Small intestine (tissue), 7 donors: ENCODE measurements around the gene EIF4A2. TPM values are rescaled to one million over a fixed set of nuclear protein-coding genes. Genes with fewer than 3 reads are reported as not detected.

Experiments used
- DNase-seq, 2 donors: peaks; one replicate each; pipeline versions ENCODE4 v3.0.0 to v3.0.0-alpha.2; 2013
- FAIRE-seq: peaks from 2 replicates; lab custom pipeline; 2012; peaks lifted over from hg19 to GRCh38; lab: Jason Lieb, UNC
- H3K27ac ChIP-seq, 3 donors: one replicate each; pipeline ENCODE4 v1.5.1; 2013; ENCODE audit warnings: low read length in 2 of 3, mild to moderate bottlenecking in 2 of 3, control low read depth in 1 of 3, inconsistent platforms in 1 of 3, low read depth in 1 of 3, moderate library complexity in 1 of 3
- H3K27me3 ChIP-seq, 3 donors: one replicate each; pipeline ENCODE4 v1.6.1; 2013; ENCODE audit warnings: low read length in 3 of 3, inconsistent platforms in 1 of 3; ENCODE audit not compliant: control insufficient read depth in 3 of 3, insufficient read depth in 3 of 3
- H3K36me3 ChIP-seq, 3 donors: one replicate each; pipeline ENCODE4 v1.6.1; 2013; ENCODE audit warnings: low read length in 3 of 3, inconsistent platforms in 1 of 3, low read depth in 1 of 3, mild to moderate bottlenecking in 1 of 3, moderate library complexity in 1 of 3; ENCODE audit not compliant: control insufficient read depth in 3 of 3, insufficient read depth in 2 of 3
- H3K4me1 ChIP-seq, 3 donors: one replicate each; pipeline ENCODE4 v1.6.1; 2013; ENCODE audit warnings: low read length in 2 of 3, inconsistent platforms in 1 of 3, low read depth in 1 of 3, mild to moderate bottlenecking in 1 of 3, moderate library complexity in 1 of 3; ENCODE audit not compliant: control insufficient read depth in 3 of 3, insufficient read depth in 2 of 3
- H3K4me3 ChIP-seq, 3 donors: one replicate each; pipeline ENCODE4 v1.5.1; 2013; ENCODE audit warnings: low read length in 3 of 3, control low read depth in 1 of 3, inconsistent platforms in 1 of 3, low read depth in 1 of 3, mild to moderate bottlenecking in 1 of 3, moderate library complexity in 1 of 3
- H3K9me3 ChIP-seq, 2 donors: one replicate each; pipeline ENCODE4 v1.6.1; 2013; ENCODE audit warnings: low read depth in 1 of 2, low read length in 1 of 2; ENCODE audit not compliant: control insufficient read depth in 2 of 2, insufficient read depth in 1 of 2
- WGBS, 3 donors: extraction: QIAGEN DNeasy Blood & Tissue Kit; methylation state at CpG; one replicate each; pipeline ENCODE4 v1.1.7; 2013; 5-methylcytosine and 5-hydroxymethylcytosine counted together
- polyA plus RNA-seq, 4 donors: library from polyadenylated mRNA; stranded (reverse) in 3 of 4; unstranded in 1 of 4; fragments of 200-250 nt in 3 of 4; fragments of 120-200 nt in 1 of 4; gene quantifications; one replicate each; pipeline versions ENCODE4 v1.2.1 to v1.2.3, GENCODE V29; 2013
- donor health status: healthy with polysubstance abuse.
- donor health status: control.
- donor health status: control.
- donor health status: Bipolar disorder and iron deficiency.
- donor health status: healthy.

EIF4A2 gene
- polyA plus RNA-seq, 4 donors = 288 to 723 (median 396) TPM

- Histone ChIP-seq H3K27me3 (no peaks in the 10 kb centered on the region), H3K4me1 (peaks cover 0 to 7% (median 5%) of the 10 kb centered on the region in 3 donors)
- no peak for FAIRE-seq
Measured at GRCh38 chr3:186786922-186787321, 3.5 kb downstream of the EIF4A2 start.

GRCh38 chr3:186787642-186788481 is 4.5 kb downstream of the EIF4A2 start:
- Histone ChIP-seq H3K36me3 (peaks cover 24 to 33% (median 27%) of the 10 kb centered on the region in 3 donors), H3K9me3 (no peaks in the 10 kb centered on the region), H3K4me1 (peaks cover 0 to 7% (median 5%) of the 10 kb centered on the region in 3 donors), H3K27ac (no peak overlapping the region), H3K27me3 (no peaks in the 10 kb centered on the region), H3K4me3 (peak overlapping the region in 1 of 3 donors; percentile 40)
- 58 to 65% (median 59%) methylated on average over 15 of the region's 15 CpGs for WGBS, 3 donors
- FAIRE-seq (no peak), DNase-seq (no peak)

More at GRCh38 chr3:186786922-186787321, 3.5 kb downstream of the EIF4A2 start:
- no peaks in the 10 kb centered on the region for H3K9me3 ChIP-seq
- peak overlapping the region in 1 of 3 donors; percentile 1 for H3K27ac ChIP-seq
- H3K4me3 ChIP-seq = peak overlapping the region in 2 of 3 donors; percentile 20 to 40
- 47 to 53% (median 52%) methylated on average over 3 of the region's 3 CpGs for WGBS, 3 donors
- no peak for DNase-seq
- peaks cover 24 to 33% (median 27%) of the 10 kb centered on the region in 3 donors for H3K36me3 ChIP-seq

- WGBS, 3 donors = 37 to 45% (median 39%) methylated on average over 13 of the region's 13 CpGs
- DNase-seq = no peak
Measured at GRCh38 chr3:186788482-186789370, 5.3 kb downstream of the EIF4A2 start.

GRCh38 chr3:186789554-186790260 is 6.3 kb downstream of the EIF4A2 start:
- FAIRE-seq = no peak
- DNase-seq = no peak
- WGBS, 3 donors = 40 to 41% (median 40%) methylated on average over 4 of the region's 4 CpGs
- Histone ChIP-seq H3K36me3 (peaks cover 18 to 33% (median 27%) of the 10 kb centered on the region in 3 donors), H3K9me3 (no peaks in the 10 kb centered on the region), H3K4me3 (no peak overlapping the region), H3K27ac (no peak overlapping the region), H3K4me1 (peaks cover 0 to 7% (median 5%) of the 10 kb centered on the region in 3 donors), H3K27me3 (no peaks in the 10 kb centered on the region)

More at GRCh38 chr3:186788482-186789370, 5.3 kb downstream of the EIF4A2 start:
- Histone ChIP-seq H3K4me3 (no peak overlapping the region), H3K4me1 (peaks cover 0 to 7% (median 5%) of the 10 kb centered on the region in 3 donors), H3K9me3 (no peaks in the 10 kb centered on the region), H3K27me3 (no peaks in the 10 kb centered on the region), H3K36me3 (peaks cover 24 to 33% (median 27%) of the 10 kb centered on the region in 3 donors), H3K27ac (no peak overlapping the region)
- no peak for FAIRE-seq

GRCh38 chr3:186790261-186790981 is 7.0 kb downstream of the EIF4A2 start:
- H3K9me3 ChIP-seq = no peaks in the 10 kb centered on the region
- WGBS, 3 donors = 64 to 72% (median 68%) methylated on average over 8 of the region's 8 CpGs
- H3K27ac ChIP-seq = peak overlapping the region in 1 of 3 donors; percentile 54
- no peaks in the 10 kb centered on the region for H3K27me3 ChIP-seq
- no peak overlapping the region for H3K4me3 ChIP-seq
- peaks cover 0 to 7% (median 5%) of the 10 kb centered on the region in 3 donors for H3K4me1 ChIP-seq
- peaks cover 20 to 30% (median 27%) of the 10 kb centered on the region in 3 donors for H3K36me3 ChIP-seq
- FAIRE-seq (no peak), DNase-seq (no peak)

GRCh38 chr3:186798239-186798874 is 15.0 kb downstream of the EIF4A2 start:
- FAIRE-seq = no peak
- no peak overlapping the region for H3K4me3 ChIP-seq
- peaks cover 0 to 19% (median 0%) of the 10 kb centered on the region in 3 donors for H3K36me3 ChIP-seq
- H3K4me1 ChIP-seq = no peaks in the 10 kb centered on the region
- WGBS, 3 donors = 85 to 93% (median 91%) methylated on average over 3 of the region's 3 CpGs
- no peaks in the 10 kb centered on the region for H3K27me3 ChIP-seq
- H3K27ac ChIP-seq = no peak overlapping the region
- DNase-seq = no peak
- no peaks in the 10 kb centered on the region for H3K9me3 ChIP-seq

GRCh38 chr3:186800285-186800684 is 16.9 kb downstream of the EIF4A2 start:
- 73 to 91% (median 74%) methylated on average over 1 of the region's 1 CpG for WGBS, 3 donors
- Histone ChIP-seq H3K4me3 (no peak overlapping the region), H3K4me1 (peaks cover 0 to under 1% (median 0%) of the 10 kb centered on the region in 3 donors), H3K27ac (no peak overlapping the region), H3K27me3 (no peaks in the 10 kb centered on the region), H3K36me3 (peaks cover 0 to 23% (median 0%) of the 10 kb centered on the region in 3 donors), H3K9me3 (no peaks in the 10 kb centered on the region)
- no peak for FAIRE-seq
- DNase-seq = no peak
